ENCODE data around the gene CUL9. TPM values are rescaled to one million over a fixed set of nuclear protein-coding genes. Genes with fewer than 3 reads are reported as not detected.

The CUL9 gene
- total RNA-seq, 1 experiment from 2014 or later: 15.2 TPM

GRCh38 chr6:43170417-43170930 is 11.5 kb upstream of the CUL9 start:
- no CpG with 5 or more reads among the region's 18 CpGs for WGBS (ENCODE audit: extremely low coverage, insufficient read length, low lambda C conversion rate)

More at GRCh38 chr6:43170417-43170930, 11.5 kb upstream of the CUL9 start:
- no peak for TF ChIP-seq CTCF (conservative IDR thresholded peaks at IDR 0.05)
- H4K91ac ChIP-seq (ENCODE audit: insufficient read length, low read depth, low read length): no peak overlapping the region
- H3K56ac ChIP-seq (ENCODE audit: insufficient read length, low read depth, low read length): no peak overlapping the region
- H3K79me2 ChIP-seq (ENCODE audit: insufficient read depth, low read length): peaks cover 2% of the 10 kb centered on the region; the same call in 1 of the 2 replicates
- no peak overlapping the region for H2AFZ ChIP-seq (ENCODE audit: low read length)
- H2BK120ac ChIP-seq (ENCODE audit: low read depth, low read length, poor library complexity, severe bottlenecking): peak overlapping the region; percentile 70
- H2BK15ac ChIP-seq (ENCODE audit: low read depth, low read length): no peak overlapping the region
- peak overlapping the region; percentile 89 for H3K18ac ChIP-seq (ENCODE audit: insufficient read length, low read depth, low read length)
- no peak overlapping the region for H3K23ac ChIP-seq (ENCODE audit: insufficient read length, low read depth, low read length)
- Mint-ChIP-seq H3K27ac (peak overlapping the region; percentile 93 to 100 (median 99)), H3K4me3 (peak overlapping the region; percentile 85 to 89), H3K27me3 (ENCODE audit: low read depth) (peaks cover 6% of the 10 kb centered on the region), H3K9me3 (peaks cover 0 to 3% of the 10 kb centered on the region in 2 experiments; a peak in 2 of 5 replicates), H3K4me1 (peaks cover 32 to 35% of the 10 kb centered on the region in 2 experiments), H3K36me3 (ENCODE audit: insufficient read depth in 1 of 3, low read depth in 3 of 3) (peaks cover 13 to 20% (median 15%) of the 10 kb centered on the region in 3 experiments)
- peak overlapping the region; percentile 19; the same call in 1 of the 2 replicates for H3K4ac ChIP-seq (ENCODE audit: low read depth, low read length)
- no peaks in the 10 kb centered on the region for H3K9me3 ChIP-seq (ENCODE audit: control insufficient read depth, low read depth, low read length)
- H3K27me3 ChIP-seq (ENCODE audit: insufficient read depth, low read length): no peaks in the 10 kb centered on the region
- H2AK5ac ChIP-seq (ENCODE audit: insufficient read length, low read length): no peak overlapping the region
- peak overlapping the region; percentile 8 for H4K5ac ChIP-seq (ENCODE audit: insufficient read length, low read depth, low read length)
- no peak overlapping the region for H4K8ac ChIP-seq (replicated peaks; ENCODE audit: insufficient read length, low read depth, low read length)
- no peak overlapping the region for H2BK12ac ChIP-seq (ENCODE audit: insufficient read length, low read depth, low read length)
- no peaks in the 10 kb centered on the region for H4K20me1 ChIP-seq (ENCODE audit: control insufficient read depth, insufficient read depth, insufficient read length)
- DNase-seq: peak; percentile 46
- peaks cover under 1% of the 10 kb centered on the region for H3K79me1 ChIP-seq (ENCODE audit: insufficient read depth, low read depth, low read length, poor library complexity, severe bottlenecking)
- H3K9ac ChIP-seq (ENCODE audit: extremely low read depth, insufficient read length, low read length): peak overlapping the region; percentile 65
- peaks cover 23% of the 10 kb centered on the region for H3K23me2 ChIP-seq (ENCODE audit: insufficient read length, low read depth, low read length, poor library complexity, severe bottlenecking)
- H2BK20ac ChIP-seq (ENCODE audit: low read depth, low read length, poor library complexity, severe bottlenecking): no peak overlapping the region
- H3K27ac ChIP-seq (ENCODE audit: insufficient read length, low read depth, low read length): peak overlapping the region; percentile 60
- peak overlapping the region; percentile 23 for H2BK5ac ChIP-seq (ENCODE audit: insufficient read length, low read length)
- H3K4me2 ChIP-seq (ENCODE audit: insufficient read depth, insufficient read length, low read length): peak overlapping the region; percentile 56
- peaks cover 4% of the 10 kb centered on the region; the same call in 1 of the 2 replicates for H3K4me1 ChIP-seq (ENCODE audit: insufficient read depth, low read length)
- peak overlapping the region; percentile 92 for H3K14ac ChIP-seq (ENCODE audit: insufficient read depth, low read length)
- H3T11ph ChIP-seq (ENCODE audit: low read length): peak overlapping the region; percentile 8
